PFSK-1 (cell line): Measurements from ENCODE around the gene PHLPP1.

ENCODE experiments used
- REST ChIP-seq, 2 experiments: IDR thresholded peaks; 2 replicates each; pipeline versions ENCODE4 v1.6.1 to v1.8.0; 2011 to 2012; ENCODE audit warnings: low read depth in 2 of 2, low read length in 2 of 2, control low read depth in 1 of 2, inconsistent platforms in 1 of 2, mild to moderate bottlenecking in 1 of 2, moderate library complexity in 1 of 2; ENCODE audit not compliant: insufficient read depth in 1 of 2
- SIN3A ChIP-seq: IDR thresholded peaks from 2 replicates; pipeline ENCODE4 v1.6.1; 2012; ENCODE audit warnings: mild to moderate bottlenecking, low read length, moderate library complexity, borderline replicate concordance; ENCODE audit not compliant: insufficient read depth

- TF ChIP-seq SIN3A (no peak), REST (IDR thresholded peaks at IDR 0.05; ENCODE audit: insufficient read depth in 1 of 2, low read depth in 2 of 2, low read length in 2 of 2) (no peak)
Observed at GRCh38 chr18:63002803-63003445, 287.6 kb downstream of the PHLPP1 start.
